D341Med (cell line): ENCODE results near the gene GPR156.
"Not testable (repeated sequence)": the region's sequence is repeated elsewhere in the genome, so short reads cannot be mapped to it uniquely, and the experiment has no call there.

ENCODE experiments used
- DNase-seq: peaks from one replicate; pipeline ENCODE4 v3.0.0; 2012; ENCODE audit warnings: low spot score

The GPR156 gene

DNA sequence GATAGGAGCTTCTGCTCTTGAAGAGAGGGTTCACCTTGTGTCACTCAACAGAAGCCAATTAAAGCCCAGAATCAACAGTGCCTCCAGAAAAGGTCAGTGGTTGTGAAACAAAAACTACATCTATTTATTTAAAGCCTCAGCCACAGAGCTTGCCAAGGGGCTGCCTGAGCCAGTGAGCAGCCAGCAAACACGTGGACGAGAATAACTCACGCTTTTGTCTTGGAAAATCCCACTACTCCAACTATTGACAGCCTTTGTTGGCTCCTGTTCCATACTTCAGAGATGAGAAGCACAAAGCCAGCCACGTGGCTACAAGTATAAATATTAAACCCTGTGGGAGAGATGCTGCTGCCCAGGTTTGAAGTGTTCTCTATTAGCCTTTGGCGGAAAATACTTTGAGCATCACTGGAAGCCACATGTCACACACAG is 10.3 kb downstream of the GPR156 start:
- no peak for DNase-seq

GRCh38 chr3:120272286-120272685 is 12.7 kb downstream of the GPR156 start:
- peak; percentile 80 for DNase-seq

DNA sequence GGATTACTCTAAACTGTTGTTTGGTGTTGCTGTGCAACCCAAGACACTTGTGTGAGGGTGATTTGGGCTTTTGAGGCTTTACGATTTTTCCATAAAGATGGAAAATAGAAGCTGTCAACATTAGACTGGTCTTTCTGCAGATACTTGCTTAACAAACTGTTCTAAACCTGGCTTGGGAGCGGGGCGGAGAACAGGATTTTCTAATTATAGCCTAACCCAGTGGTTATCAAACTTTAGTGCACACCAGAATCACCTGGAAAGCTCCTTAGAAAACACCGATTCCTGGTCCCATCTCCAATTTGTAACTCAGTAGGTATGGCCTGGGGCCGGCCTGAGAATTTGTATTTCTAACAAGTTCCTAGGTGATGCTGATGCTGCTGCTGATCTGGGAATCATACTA is 19.0 kb downstream of the GPR156 start:
- DNase-seq = no peak

- DNase-seq = no peak
Measured at GRCh38 chr3:120264963-120265362, 20.1 kb downstream of the GPR156 start.

DNA sequence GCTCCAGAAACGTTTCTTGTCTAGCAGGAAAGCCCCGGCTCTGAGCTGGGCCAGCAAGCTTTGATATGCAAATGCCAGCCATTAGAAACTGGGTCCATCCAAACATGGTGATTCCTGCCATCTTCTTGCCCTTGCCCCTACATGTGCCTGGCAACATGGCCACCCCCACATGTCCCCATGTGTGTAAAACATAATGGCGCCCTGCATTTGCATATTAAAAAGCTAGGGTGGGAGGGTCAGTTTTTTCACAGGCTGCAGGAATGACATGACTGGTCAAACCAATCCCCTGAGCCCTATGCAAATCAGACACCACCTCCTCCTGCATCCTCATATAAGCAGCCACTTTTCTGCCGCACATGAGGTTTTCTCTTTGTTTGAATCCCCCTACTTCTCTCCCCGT is 21.2 kb downstream of the GPR156 start:
- DNase-seq = no peak

- no peak for DNase-seq
Measured at GRCh38 chr3:120258009-120258408, 27.0 kb downstream of the GPR156 start.

DNA sequence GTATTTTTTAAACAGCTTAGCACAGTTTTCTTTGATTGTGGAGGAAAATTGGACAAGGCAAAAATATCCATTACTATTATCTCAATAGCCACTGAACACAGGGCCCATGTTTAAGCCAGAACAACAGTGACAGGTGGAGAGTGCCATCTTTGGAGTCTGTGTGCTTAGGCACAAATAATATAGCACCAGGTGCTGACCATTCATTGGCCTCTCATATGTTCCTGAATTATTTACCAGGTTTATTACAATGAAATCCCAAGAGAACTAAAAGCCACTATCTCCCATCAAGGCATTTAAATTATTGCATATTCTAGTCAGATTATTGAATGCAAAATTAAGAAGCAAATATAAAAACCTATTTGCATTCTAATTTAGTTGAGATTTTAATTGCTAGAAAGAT is 39.6 kb downstream of the GPR156 start:
- DNase-seq = no peak

DNA sequence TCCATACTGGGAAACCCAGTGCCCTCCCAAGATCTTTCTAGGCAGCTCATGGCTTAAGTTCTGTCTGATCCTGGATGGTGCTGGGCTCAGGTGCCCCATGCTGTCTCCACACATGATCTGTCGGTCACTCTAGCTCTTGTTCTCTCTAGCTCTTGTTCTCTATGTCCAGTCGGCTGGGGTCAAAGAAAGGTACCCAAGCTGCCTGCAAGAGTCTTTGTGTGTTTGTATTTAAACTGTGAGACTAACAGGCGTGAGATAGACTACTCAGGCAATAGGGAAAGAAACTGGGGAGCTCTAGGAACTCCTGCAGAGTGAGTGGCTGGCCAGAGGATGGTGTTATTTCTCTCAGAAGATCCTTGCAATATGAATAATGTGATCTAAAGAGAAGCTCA is 40.2 kb downstream of the GPR156 start:
- no peak for DNase-seq

- no peak for DNase-seq
Measured at GRCh38 chr3:120239644-120240043, 45.4 kb downstream of the GPR156 start.

- DNase-seq = no peak
Measured at GRCh38 chr3:120227710-120228347, 57.2 kb downstream of the GPR156 start.

DNA sequence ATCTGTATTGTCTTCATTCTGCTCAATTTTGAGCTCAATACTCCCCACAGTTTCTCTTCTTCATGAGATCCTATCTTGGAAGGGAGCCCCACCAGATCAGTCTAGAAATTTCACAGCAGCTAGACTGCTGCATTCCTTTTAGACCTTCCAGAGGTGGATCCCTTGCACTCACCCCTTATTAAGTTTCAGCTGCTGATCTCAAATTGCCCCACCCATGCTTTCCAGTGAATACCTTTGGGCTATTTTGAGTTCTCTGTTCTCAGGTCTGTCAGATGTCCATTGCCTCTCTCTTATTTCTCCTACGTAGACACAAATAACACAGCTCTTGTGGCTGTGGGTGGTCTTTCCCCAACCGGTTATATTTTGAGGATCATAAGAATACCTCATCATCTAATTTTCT is 60.8 kb downstream of the GPR156 start:
- no peak for DNase-seq

- no peak for DNase-seq
Measured at GRCh38 chr3:120218981-120219380, 66.0 kb downstream of the GPR156 start.

DNA sequence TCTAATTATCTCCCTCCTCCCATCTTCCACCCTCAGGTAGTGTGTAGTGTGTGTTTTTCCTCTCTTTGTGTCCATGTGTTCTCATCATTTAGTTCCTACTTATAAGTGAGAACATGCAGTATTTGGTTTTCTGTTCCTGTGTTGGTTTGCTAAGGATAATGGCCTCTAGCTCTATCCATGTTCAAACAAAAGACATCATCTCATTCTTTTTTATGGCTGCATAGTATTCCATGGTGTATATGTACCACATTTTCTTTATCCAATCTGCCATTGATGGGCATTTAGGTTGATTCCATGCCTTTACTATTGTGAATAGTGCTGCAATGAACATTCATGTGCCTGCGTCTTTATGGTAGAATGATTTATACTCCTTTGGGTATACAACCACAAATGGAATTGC is 68.4 kb downstream of the GPR156 start:
- DNase-seq = not testable (repeated sequence)

GRCh38 chr3:120214176-120214575 is 70.8 kb downstream of the GPR156 start:
- no peak for DNase-seq

DNA sequence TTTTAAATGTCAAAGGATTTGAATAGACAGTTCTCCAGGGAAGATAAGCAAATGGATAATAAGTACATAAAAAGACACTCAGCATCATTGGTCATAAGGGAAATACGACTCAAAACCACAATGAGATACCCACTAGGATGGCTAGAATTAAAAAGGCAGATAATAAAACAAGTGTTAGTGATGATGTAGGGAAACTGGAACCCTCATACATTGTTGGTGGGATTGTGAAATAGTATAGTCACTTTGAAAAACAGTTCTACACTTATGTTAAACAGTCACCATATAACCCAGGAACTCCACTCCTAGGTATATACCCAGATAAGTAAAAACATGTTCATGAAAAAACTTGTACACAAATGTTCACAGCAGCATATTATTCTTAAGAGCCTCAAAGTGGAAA is 72.5 kb downstream of the GPR156 start:
- DNase-seq = no peak

GRCh38 chr3:120209425-120209824 is 75.6 kb downstream of the GPR156 start:
- no peak for DNase-seq

- no peak for DNase-seq
Measured at GRCh38 chr3:120204338-120204737, 80.7 kb downstream of the GPR156 start.

DNA sequence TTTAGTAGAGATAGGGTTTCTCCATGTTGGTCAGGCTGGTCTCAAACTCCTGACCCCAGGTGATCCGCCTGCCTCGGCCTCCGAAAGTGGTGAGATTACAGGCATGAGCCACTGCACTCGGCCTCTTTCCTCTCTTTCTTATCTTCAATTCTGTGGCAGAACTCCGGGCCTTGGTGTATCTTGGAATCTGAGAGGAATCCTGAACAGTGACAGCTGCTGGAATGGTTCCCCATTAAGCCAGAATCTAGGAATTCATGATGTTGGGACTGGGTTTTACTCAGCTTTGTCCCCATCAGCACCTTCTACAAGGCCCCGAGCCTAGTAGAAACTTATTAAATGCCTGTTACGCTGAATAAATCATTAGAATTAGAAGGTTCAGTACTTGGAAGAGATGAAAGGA is 81.4 kb downstream of the GPR156 start:
- no peak for DNase-seq

DNA sequence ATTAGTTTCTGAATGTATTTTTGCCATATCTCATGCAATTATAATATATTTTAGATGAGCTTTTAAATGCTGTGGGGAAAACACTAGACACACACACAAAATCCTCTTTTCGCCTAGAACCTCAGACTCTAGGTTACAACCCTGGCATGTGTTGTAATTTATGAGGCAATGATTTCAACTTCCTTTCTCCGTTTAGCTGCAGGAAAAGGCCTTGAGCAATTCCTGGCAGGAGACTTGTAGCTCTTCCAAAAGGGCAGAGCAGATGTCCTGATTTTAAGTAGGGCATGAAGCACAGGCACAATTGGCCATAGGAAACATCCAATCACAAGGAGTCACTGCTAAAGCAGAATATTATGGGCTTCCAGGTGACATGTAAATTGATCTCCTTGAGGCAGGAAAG is 82.0 kb downstream of the GPR156 start:
- DNase-seq = no peak

GRCh38 chr3:120202363-120202762 is 82.7 kb downstream of the GPR156 start:
- DNase-seq = no peak

DNA sequence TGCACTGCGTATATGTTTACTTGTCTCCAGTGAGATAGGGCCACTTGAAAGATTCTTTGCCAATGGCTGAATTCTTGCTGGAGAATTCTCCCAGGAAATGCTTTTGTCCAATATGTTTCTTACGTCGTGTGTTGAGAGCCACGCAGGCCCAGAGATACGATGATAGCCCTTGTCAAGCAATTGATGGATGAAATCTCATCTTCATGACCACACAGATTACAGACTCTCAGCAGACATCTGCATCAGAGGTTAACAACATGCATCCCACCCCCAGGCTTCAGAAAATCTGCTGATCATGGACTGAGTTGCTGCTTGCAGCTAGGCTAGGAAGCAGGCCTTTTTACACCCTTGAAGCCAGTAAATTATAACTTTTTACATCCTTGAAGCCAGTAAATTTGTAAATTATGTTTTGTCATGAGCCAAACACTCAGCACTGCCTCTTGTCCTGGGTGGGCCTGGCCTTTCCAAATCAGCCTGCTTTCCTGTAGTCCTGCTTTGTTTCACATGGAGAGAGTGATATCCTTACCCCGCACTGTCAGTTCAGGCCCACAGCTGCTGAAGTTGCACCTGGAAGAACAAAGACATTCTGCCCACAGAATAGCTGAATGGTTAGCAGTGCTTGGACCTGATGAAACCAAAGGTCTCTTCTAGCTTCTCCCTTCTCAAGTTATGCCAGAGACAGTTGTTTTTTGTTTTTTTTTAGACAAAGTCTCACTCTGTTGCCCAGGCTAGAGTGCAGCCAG is 84.4 kb downstream of the GPR156 start:
- no peak for DNase-seq

DNA sequence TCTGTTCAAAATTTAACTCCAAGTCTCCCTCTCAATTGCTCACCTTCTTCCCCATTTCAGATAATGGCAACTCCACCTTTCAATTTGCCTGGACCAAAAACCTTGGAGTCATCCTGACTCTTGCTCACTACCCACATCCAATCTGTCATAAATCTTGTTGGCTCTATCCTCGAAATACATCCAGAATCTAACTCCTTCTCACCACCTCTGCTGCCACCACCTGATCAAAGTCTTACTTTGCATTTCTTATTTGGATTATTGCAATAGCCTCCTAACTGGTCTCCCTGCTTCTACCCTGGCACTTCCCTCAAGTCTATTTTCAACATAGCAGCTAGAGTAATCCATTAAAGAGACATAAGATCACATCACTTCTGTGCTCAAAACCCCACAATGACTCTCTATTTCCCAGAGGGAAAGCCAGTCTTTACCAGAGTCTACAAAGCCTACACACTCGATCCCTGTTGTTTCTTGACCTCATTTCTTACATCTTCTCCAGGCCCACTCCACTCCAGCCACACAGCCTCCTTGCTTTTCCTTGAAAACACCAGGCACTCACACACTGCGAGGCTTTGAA is 86.6 kb downstream of the GPR156 start:
- DNase-seq = no peak

GRCh38 chr3:120196812-120197211 is 88.2 kb downstream of the GPR156 start:
- DNase-seq = no peak

DNA sequence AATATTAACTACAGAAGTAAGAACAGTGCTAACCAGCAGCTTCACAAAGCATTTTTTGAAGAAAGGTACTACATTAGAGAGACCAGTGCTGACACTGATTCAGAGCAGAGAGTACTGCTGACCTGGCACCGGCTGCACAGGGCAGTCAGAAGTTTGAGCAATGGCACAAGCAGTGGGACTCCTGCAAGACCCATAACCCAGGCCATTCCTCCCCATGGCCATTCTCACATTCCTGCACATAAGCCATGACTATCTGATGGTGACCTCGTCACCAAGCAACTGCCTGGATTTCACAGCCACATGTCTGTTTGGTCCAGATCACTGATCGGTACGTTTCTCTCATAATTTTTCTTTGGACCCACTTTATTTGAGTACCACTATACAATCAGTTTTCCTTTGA is 88.7 kb downstream of the GPR156 start:
- no peak for DNase-seq
